K562 (cell line): Measurements from ENCODE around the gene TAMALIN. TPM values are rescaled to one million over a fixed set of nuclear protein-coding genes. Genes with fewer than 3 reads are reported as not detected.
A peak's percentile ranks its signal among the peaks of the same experiment; 100 is the strongest.

Source experiments
- CHCHD3 ChIP-seq: fragments of 250-450 bp; sonication (Bioruptor Pico); IDR thresholded peaks from 2 replicates; pipeline ENCODE4 v2.1.2; 2022; ENCODE audit warnings: mild to moderate bottlenecking
- DDX20 ChIP-seq: fragments of 450-650 bp; IDR thresholded peaks from 2 replicates; pipeline ENCODE4 v1.6.1; 2016; ENCODE audit warnings: missing genetic modification characterization, low read depth, mild to moderate bottlenecking, missing compliant biosample characterization, moderate library complexity
- DMBX1 ChIP-seq: fragments of 250-450 bp; sonication (Bioruptor Pico); IDR thresholded peaks from 2 replicates; pipeline ENCODE4 v1.8.0; 2022; ENCODE audit warnings: inconsistent platforms, mild to moderate bottlenecking, moderate library complexity, borderline replicate concordance
- E2F4 ChIP-seq: sonication (generic); formaldehyde crosslinking; IDR thresholded peaks from 2 replicates; pipeline ENCODE4 v1.8.0; 2022; ENCODE audit warnings: mild to moderate bottlenecking, low read depth, missing genetic modification reagents
- EGR1 ChIP-seq: fragments of 450-650 bp; conservative IDR thresholded peaks from 2 replicates; pipeline ENCODE4 v1.6.1; 2017; ENCODE audit warnings: mild to moderate bottlenecking
- GTF2A2 ChIP-seq: IDR thresholded peaks from 2 replicates; pipeline ENCODE4 v1.6.1; 2016; ENCODE audit warnings: mild to moderate bottlenecking, missing genetic modification characterization, missing compliant biosample characterization
- HMGXB4 ChIP-seq: sonication (generic); formaldehyde crosslinking; IDR thresholded peaks from 2 replicates; pipeline ENCODE4 v1.8.1; 2023; ENCODE audit warnings: mild to moderate bottlenecking, missing genetic modification reagents
- HNRNPK ChIP-seq: fragments of 200-400 bp; formaldehyde crosslinking; IDR thresholded peaks from one replicate; pipeline ENCODE4 v1.6.1; 2018; ENCODE audit warnings: mild to moderate bottlenecking, low read depth, low read length; ENCODE audit not compliant: poor library complexity, severe bottlenecking
- JUND ChIP-seq, 2 experiments: IDR thresholded peaks; 2 replicates in 1 of 2; 3 replicates in 1 of 2; pipeline ENCODE4 v1.6.1; 2011; ENCODE audit warnings: borderline replicate concordance in 2 of 2, low read depth in 2 of 2, low read length in 2 of 2, improper control_type of control experiment in 1 of 2, missing biosample characterization in 1 of 2, missing genetic modification characterization in 1 of 2, missing genetic modification reagents in 1 of 2
- KHSRP ChIP-seq: fragments of 450-650 bp; IDR thresholded peaks from 2 replicates; pipeline ENCODE4 v1.6.1; 2017
- LARP7 ChIP-seq: fragments of 450-650 bp; IDR thresholded peaks from 2 replicates; pipeline ENCODE4 v1.6.1; 2016
- MCM3 ChIP-seq: fragments of 450-650 bp; IDR thresholded peaks from 2 replicates; pipeline ENCODE4 v1.6.1; 2016
- MNT ChIP-seq, 2 experiments: fragments of 450-650 bp; conservative IDR thresholded peaks; 2 replicates each; pipeline ENCODE4 v1.6.1; 2017; ENCODE audit warnings: mild to moderate bottlenecking in 2 of 2, moderate library complexity in 2 of 2
- NRF1 ChIP-seq, 2 experiments: fragments of 450-650 bp; IDR thresholded peaks in 1 of 2; conservative IDR thresholded peaks in 1 of 2; 2 replicates each; pipeline ENCODE4 v1.6.1; 2014; ENCODE audit warnings: mild to moderate bottlenecking in 2 of 2
- PBX2 ChIP-seq, 2 experiments: IDR thresholded peaks in 1 of 2; conservative IDR thresholded peaks in 1 of 2; 2 replicates each; pipeline ENCODE4 v1.6.1; 2016; ENCODE audit warnings: low read depth in 2 of 2, mild to moderate bottlenecking in 1 of 2, missing compliant biosample characterization in 1 of 2, missing genetic modification characterization in 1 of 2, moderate library complexity in 1 of 2
- TRIM24 ChIP-seq, 2 experiments: fragments of 450-650 bp; IDR thresholded peaks; 2 replicates each; pipeline ENCODE4 v1.6.1; 2016
- WHSC1 ChIP-seq: IDR thresholded peaks from one replicate; pipeline ENCODE4 v1.6.1; 2012; ENCODE audit warnings: low read length, control low read depth, inconsistent platforms
- ZBTB9 ChIP-seq: fragments of 450-650 bp; formaldehyde crosslinking; IDR thresholded peaks from 2 replicates; pipeline ENCODE4 v1.4.0; 2020; ENCODE audit warnings: mild to moderate bottlenecking, moderate library complexity
- ZNF12 ChIP-seq: sonication (generic); formaldehyde crosslinking; IDR thresholded peaks from 2 replicates; pipeline ENCODE4 v1.4.0; 2020; ENCODE audit warnings: mild to moderate bottlenecking, missing genetic modification reagents
- ZNF197 ChIP-seq: fragments of 200-800 bp; sonication (Bioruptor generic); IDR thresholded peaks from 2 replicates; pipeline ENCODE4 v1.6.1; 2016; ENCODE audit warnings: low read depth, missing genetic modification characterization, missing compliant biosample characterization
- polyA plus RNA-seq, 8 experiments: library from polyadenylated mRNA; depleted of rRNA in 4 of 8; stranded (reverse) in 5 of 8; unstranded in 3 of 8; fragments of >200 nt; fragmentation: Nextera tagmentation in 2 of 8; fragmentation: Illumina TruSeq in 1 of 8; extraction: Ambion mirVana in 2 of 8; extraction: Trizol in 1 of 8; gene quantifications; 2 replicates each; pipeline versions ENCODE4 v1.2.1 to v1.2.3, GENCODE V29; 2011 to 2014; ENCODE audit warnings: inconsistent platforms in 1 of 8, missing spikeins in 1 of 8
- total RNA-seq, 7 experiments: library from RNA; depleted of rRNA in 6 of 7; stranded (reverse); fragments of >200 nt in 6 of 7; fragmentation: Illumina TruSeq in 2 of 7; extraction: Trizol in 2 of 7; gene quantifications; 2 replicates each; pipeline versions ENCODE4 v1.2.1 to v1.2.3, GENCODE V29; 2011 to 2021; ENCODE audit warnings: low replicate concordance in 1 of 7

The TAMALIN gene
- total and polyA plus RNA-seq, 9 of the 15 experiments (the other 6 are each of a cell fraction or from before 2014, with no cell fraction given): 0.74 to 2.2 (median 1.5) TPM; not detected in 2

GRCh38 chr12:51972849-51973273 is 33.9 kb upstream of the TAMALIN start (continued):
- TF ChIP-seq ZBTB9 (CRISPR knock-in tag) (no peak), MNT (conservative IDR thresholded peaks at IDR 0.05) (peak; percentile 84 to 90), DMBX1 (CRISPR knock-in tag) (peak; percentile 82), DDX20 (tag) (no peak), CHCHD3 (no peak), NRF1 (conservative IDR thresholded peaks at IDR 0.05 in 1 of 2, IDR thresholded peaks at IDR 0.05 in 1 of 2) (peak in 1 of 2 experiments; percentile 37; a peak in 2 of 4 replicates), HMGXB4 (CRISPR knock-in tag) (no peak), PBX2 (CRISPR knock-in tag; IDR thresholded peaks at IDR 0.05; ENCODE audit: low read depth) (no peak), PBX2 (tag; conservative IDR thresholded peaks at IDR 0.05; ENCODE audit: low read depth) (peak; percentile 42; the same call in 1 of the 2 replicates), LARP7 (no peak), WHSC1 (no peak), MCM3 (no peak), JUND (IDR thresholded peaks at IDR 0.05; ENCODE audit: borderline replicate concordance, low read depth, low read length) (peak; percentile 84), JUND (tag; IDR thresholded peaks at IDR 0.05; ENCODE audit: borderline replicate concordance, low read depth, low read length) (peak; percentile 55; the same call in 1 of the 3 replicates), E2F4 (no peak), ZNF197 (CRISPR knock-in tag) (peak; percentile 73; the same call in 1 of the 2 replicates), EGR1 (peak; percentile 81), KHSRP (peak; percentile 31; the same call in 1 of the 2 replicates), GTF2A2 (no peak), HNRNPK (no peak), ZNF12 (CRISPR knock-in tag) (no peak), TRIM24 (IDR thresholded peaks at IDR 0.05) (peak; percentile 83 to 87)
